Endometrium (tissue), 2 donors: ENCODE measurements around the gene INTS1.
"Not testable (repeated sequence)": the region's sequence is repeated elsewhere in the genome, so short reads cannot be mapped to it uniquely, and the experiment has no call there.

ENCODE experiments used
- FAIRE-seq: peaks from 2 replicates; lab custom pipeline; 2012; peaks lifted over from hg19 to GRCh38; lab: Jason Lieb, UNC
- donor health status: control.
- donor health status: control.

The INTS1 gene

GRCh38 chr7:1531263-1531978 lies 27.2 kb upstream of the INTS1 start:
- FAIRE-seq, result no peak

GRCh38 chr7:1530946-1531262 lies 26.7 kb upstream of the INTS1 start:
- no peak for FAIRE-seq

- no peak for FAIRE-seq
Measured at GRCh38 chr7:1529383-1530116, 25.4 kb upstream of the INTS1 start.

GRCh38 chr7:1526271-1526754 lies 22.1 kb upstream of the INTS1 start:
- FAIRE-seq, result no peak

- FAIRE-seq, result no peak
Measured at GRCh38 chr7:1525409-1525808, 21.2 kb upstream of the INTS1 start.

- no peak for FAIRE-seq
Measured at GRCh38 chr7:1523844-1524243, 19.7 kb upstream of the INTS1 start.

- FAIRE-seq, result no peak
Measured at GRCh38 chr7:1523208-1523607, 19.0 kb upstream of the INTS1 start.

GRCh38 chr7:1521456-1521855 lies 17.3 kb upstream of the INTS1 start:
- FAIRE-seq, result no peak

- no peak for FAIRE-seq
Measured at GRCh38 chr7:1520539-1521234, 16.5 kb upstream of the INTS1 start.

GRCh38 chr7:1519322-1519922 lies 15.2 kb upstream of the INTS1 start:
- FAIRE-seq, result not testable (repeated sequence)

GRCh38 chr7:1516586-1517251 lies 12.5 kb upstream of the INTS1 start:
- no peak for FAIRE-seq

GRCh38 chr7:1515509-1515967 lies 11.3 kb upstream of the INTS1 start:
- FAIRE-seq, result not testable (repeated sequence)

GRCh38 chr7:1514995-1515401 lies 10.8 kb upstream of the INTS1 start:
- no peak for FAIRE-seq

GRCh38 chr7:1514407-1514806 lies 10.2 kb upstream of the INTS1 start:
- FAIRE-seq, result no peak

GRCh38 chr7:1513657-1514095 lies 9.5 kb upstream of the INTS1 start:
- no peak for FAIRE-seq

- FAIRE-seq, result no peak
Measured at GRCh38 chr7:1512781-1513656, 8.8 kb upstream of the INTS1 start.

- no peak for FAIRE-seq
Measured at GRCh38 chr7:1511444-1512422, 7.5 kb upstream of the INTS1 start.

GRCh38 chr7:1510780-1511154 lies 6.6 kb upstream of the INTS1 start:
- FAIRE-seq, result no peak

GRCh38 chr7:1509226-1509625 lies 5.0 kb upstream of the INTS1 start:
- FAIRE-seq, result no peak

GRCh38 chr7:1508277-1508758 lies 4.1 kb upstream of the INTS1 start:
- no peak for FAIRE-seq
